ENCODE data around the gene RPS6KA5. TPM values are rescaled to one million over a fixed set of nuclear protein-coding genes. Genes with fewer than 3 reads are reported as not detected.

The RPS6KA5 gene
- total RNA-seq, 1 experiment from 2014 or later, result 3.8 TPM

- Histone ChIP-seq H2AFZ (ENCODE audit: low read length) (no peak overlapping the region), H3K23me2 (ENCODE audit: insufficient read length, low read depth, low read length, poor library complexity, severe bottlenecking) (peaks cover 4% of the 10 kb centered on the region), H4K8ac (replicated peaks; ENCODE audit: insufficient read length, low read depth, low read length) (no peak overlapping the region), H3K23ac (ENCODE audit: insufficient read length, low read depth, low read length) (no peak overlapping the region), H2BK120ac (ENCODE audit: low read depth, low read length, poor library complexity, severe bottlenecking) (no peak overlapping the region), H3K79me2 (ENCODE audit: insufficient read depth, low read length) (no peaks in the 10 kb centered on the region), H3K4me2 (ENCODE audit: insufficient read depth, insufficient read length, low read length) (no peak overlapping the region), H4K5ac (ENCODE audit: insufficient read length, low read depth, low read length) (no peak overlapping the region), H2BK20ac (ENCODE audit: low read depth, low read length, poor library complexity, severe bottlenecking) (no peak overlapping the region), H3K27ac (ENCODE audit: insufficient read length, low read depth, low read length) (no peak overlapping the region), H3K18ac (ENCODE audit: insufficient read length, low read depth, low read length) (no peak overlapping the region), H3K4me1 (ENCODE audit: insufficient read depth, low read length) (no peaks in the 10 kb centered on the region), H2AK5ac (ENCODE audit: insufficient read length, low read length) (no peak overlapping the region), H2BK12ac (ENCODE audit: insufficient read length, low read depth, low read length) (no peak overlapping the region), H3K56ac (ENCODE audit: insufficient read length, low read depth, low read length) (no peak overlapping the region), H2BK5ac (ENCODE audit: insufficient read length, low read length) (no peak overlapping the region), H3T11ph (ENCODE audit: low read length) (no peak overlapping the region), H4K20me1 (ENCODE audit: control insufficient read depth, insufficient read depth, insufficient read length) (no peaks in the 10 kb centered on the region), H2BK15ac (ENCODE audit: low read depth, low read length) (no peak overlapping the region), H3K4ac (ENCODE audit: low read depth, low read length) (no peak overlapping the region), H3K79me1 (ENCODE audit: insufficient read depth, low read depth, low read length, poor library complexity, severe bottlenecking) (no peaks in the 10 kb centered on the region), H3K14ac (ENCODE audit: insufficient read depth, low read length) (no peak overlapping the region), H3K9me3 (ENCODE audit: control insufficient read depth, low read depth, low read length) (no peaks in the 10 kb centered on the region), H4K91ac (ENCODE audit: insufficient read length, low read depth, low read length) (no peak overlapping the region), H3K9ac (ENCODE audit: extremely low read depth, insufficient read length, low read length) (no peak overlapping the region), H3K27me3 (ENCODE audit: insufficient read depth, low read length) (no peaks in the 10 kb centered on the region)
- Mint-ChIP-seq H3K27ac (no peak overlapping the region), H3K27me3 (ENCODE audit: low read depth) (peaks cover 13% of the 10 kb centered on the region), H3K4me1 (peaks cover 11 to 12% of the 10 kb centered on the region in 2 experiments), H3K9me3 (no peaks in the 10 kb centered on the region), H3K4me3 (no peak overlapping the region), H3K36me3 (ENCODE audit: insufficient read depth in 1 of 3, low read depth in 3 of 3) (no peaks in the 10 kb centered on the region; a peak in 1 of 7 replicates)
- TF ChIP-seq CTCF (conservative IDR thresholded peaks at IDR 0.05), result no peak
- no peak for DNase-seq
- no CpG with 5 or more reads among the region's 5 CpGs for WGBS (ENCODE audit: extremely low coverage, insufficient read length, low lambda C conversion rate)
Observed at GRCh38 chr14:90810806-90811205, 249.6 kb downstream of the RPS6KA5 start.
